Suprapubic skin (tissue), 4 donors: ENCODE measurements around the gene MADCAM1. TPM values are rescaled to one million over a fixed set of nuclear protein-coding genes. Genes with fewer than 3 reads are reported as not detected.

Source experiments
- DNase-seq, 2 donors: peaks; one replicate each; pipeline ENCODE4 v3.0.0-alpha.2; 2019; ENCODE audit warnings: low spot score in 2 of 2
- H3K27ac ChIP-seq: fragments of 200-600 bp; sonication (generic); one replicate; pipeline ENCODE4 v1.5.1; 2019
- H3K27me3 ChIP-seq: fragments of 200-600 bp; sonication (generic); one replicate; pipeline ENCODE4 v1.5.1; 2019
- H3K36me3 ChIP-seq: fragments of 200-600 bp; sonication (generic); one replicate; pipeline ENCODE4 v1.5.1; 2019
- H3K4me1 ChIP-seq: fragments of 200-600 bp; sonication (generic); one replicate; pipeline ENCODE4 v1.5.1; 2019
- H3K4me3 ChIP-seq: fragments of 200-600 bp; sonication (generic); one replicate; pipeline ENCODE4 v1.5.1; 2019; ENCODE audit warnings: mild to moderate bottlenecking
- H3K9me3 ChIP-seq: fragments of 200-600 bp; sonication (generic); one replicate; pipeline ENCODE4 v1.5.1; 2019
- CTCF ChIP-seq, 2 donors: fragments of 200-600 bp in 1 of 2; fragments of 450-650 bp in 1 of 2; sonication (generic) in 1 of 2; IDR thresholded peaks; one replicate each; pipeline ENCODE4 v1.5.1; 2016 to 2019; ENCODE audit warnings: antibody characterized with exemption in 2 of 2, mild to moderate bottlenecking in 1 of 2, moderate library complexity in 1 of 2
- EP300 ChIP-seq: sonication (generic); formaldehyde crosslinking; IDR thresholded peaks from one replicate; pipeline ENCODE4 v1.6.1; 2017; ENCODE audit warnings: antibody characterized with exemption
- POLR2A ChIP-seq, 2 donors: fragments of 450-650 bp; IDR thresholded peaks; one replicate each; pipeline ENCODE4 v1.6.1; 2017; ENCODE audit warnings: antibody characterized with exemption in 2 of 2, mild to moderate bottlenecking in 2 of 2, moderate library complexity in 2 of 2
- POLR2AphosphoS5 ChIP-seq, 3 donors: sonication (generic); formaldehyde crosslinking; IDR thresholded peaks; one replicate each; pipeline ENCODE4 v1.6.1; 2017; ENCODE audit warnings: antibody characterized with exemption in 3 of 3
- WGBS: methylation state at CpG from one replicate; pipeline ENCODE4 v1.1.5; 2018; 5-methylcytosine and 5-hydroxymethylcytosine counted together
- total RNA-seq, 4 donors: library from RNA; depleted of rRNA; stranded (reverse); fragments of >200 nt; gene quantifications; one replicate each; pipeline ENCODE4 v1.1.0, GENCODE V29; 2016

MADCAM1 gene
- total RNA-seq, 4 donors from 2014 or later, result 0.64 TPM; not detected in 3

- no peaks in the 10 kb centered on the region for H3K36me3 ChIP-seq
- WGBS, result 92% methylated on average over 7 of the region's 9 CpGs
- no peaks in the 10 kb centered on the region for H3K27me3 ChIP-seq
- peaks cover 19% of the 10 kb centered on the region for H3K4me1 ChIP-seq
- H3K4me3 ChIP-seq, result no peak overlapping the region
- H3K27ac ChIP-seq, result no peak overlapping the region
- H3K9me3 ChIP-seq, result no peaks in the 10 kb centered on the region
- TF ChIP-seq POLR2A (IDR thresholded peaks at IDR 0.05), result no peak
- TF ChIP-seq POLR2AphosphoS5 (IDR thresholded peaks at IDR 0.05), result no peak
- no peak for TF ChIP-seq EP300
- no peak for TF ChIP-seq CTCF (IDR thresholded peaks at IDR 0.05)
- no peak for DNase-seq
Measured at GRCh38 chr19:514166-514663, 17.9 kb downstream of the MADCAM1 start.

GRCh38 chr19:517721-518597 is 21.7 kb downstream of the MADCAM1 start:
- peak in 1 of 2 donors; percentile 67 for DNase-seq
- Histone ChIP-seq H3K4me3 (no peak overlapping the region), H3K4me1 (no peaks in the 10 kb centered on the region), H3K27ac (no peak overlapping the region), H3K36me3 (no peaks in the 10 kb centered on the region), H3K27me3 (no peaks in the 10 kb centered on the region), H3K9me3 (no peaks in the 10 kb centered on the region)
- no peak for TF ChIP-seq CTCF (IDR thresholded peaks at IDR 0.05)
- no peak for TF ChIP-seq POLR2AphosphoS5 (IDR thresholded peaks at IDR 0.05)
- TF ChIP-seq POLR2A (IDR thresholded peaks at IDR 0.05), result no peak
- no peak for TF ChIP-seq EP300
- WGBS, result 51% methylated on average over 10 of the region's 10 CpGs

GRCh38 chr19:518598-519231 is 22.4 kb downstream of the MADCAM1 start:
- Histone ChIP-seq H3K27me3 (no peaks in the 10 kb centered on the region), H3K27ac (no peak overlapping the region), H3K36me3 (no peaks in the 10 kb centered on the region), H3K4me3 (no peak overlapping the region), H3K9me3 (no peaks in the 10 kb centered on the region), H3K4me1 (no peaks in the 10 kb centered on the region)
- WGBS, result 53% methylated on average over 26 of the region's 58 CpGs
- no peak for TF ChIP-seq CTCF (IDR thresholded peaks at IDR 0.05)
- no peak for TF ChIP-seq EP300
- TF ChIP-seq POLR2A (IDR thresholded peaks at IDR 0.05), result no peak
- no peak for TF ChIP-seq POLR2AphosphoS5 (IDR thresholded peaks at IDR 0.05)
- DNase-seq, result no peak

- no peak for DNase-seq
- no peak overlapping the region for H3K4me3 ChIP-seq
- WGBS, result 88% methylated on average over 24 of the region's 45 CpGs
- H3K4me1 ChIP-seq, result no peaks in the 10 kb centered on the region
- no peaks in the 10 kb centered on the region for H3K36me3 ChIP-seq
- H3K27me3 ChIP-seq, result no peaks in the 10 kb centered on the region
- no peak for TF ChIP-seq POLR2A (IDR thresholded peaks at IDR 0.05)
- no peak for TF ChIP-seq EP300
- TF ChIP-seq CTCF (IDR thresholded peaks at IDR 0.05), result no peak
- TF ChIP-seq POLR2AphosphoS5 (IDR thresholded peaks at IDR 0.05), result no peak
- no peak overlapping the region for H3K27ac ChIP-seq
- H3K9me3 ChIP-seq, result no peaks in the 10 kb centered on the region
Measured at GRCh38 chr19:519449-519865, 23.2 kb downstream of the MADCAM1 start.

- DNase-seq, result no peak
- peaks cover 5% of the 10 kb centered on the region for H3K27me3 ChIP-seq
- no peak overlapping the region for H3K27ac ChIP-seq
- WGBS, result 94% methylated on average over 12 of the region's 12 CpGs
- no peaks in the 10 kb centered on the region for H3K9me3 ChIP-seq
- no peaks in the 10 kb centered on the region for H3K36me3 ChIP-seq
- no peak overlapping the region for H3K4me3 ChIP-seq
- no peak for TF ChIP-seq POLR2A (IDR thresholded peaks at IDR 0.05)
- no peaks in the 10 kb centered on the region for H3K4me1 ChIP-seq
Measured at GRCh38 chr19:522726-523125, 26.4 kb downstream of the MADCAM1 start.
